Esophagus muscularis mucosa (tissue), 4 donors: Measurements from ENCODE around the gene ZSCAN22. TPM values are rescaled to one million over a fixed set of nuclear protein-coding genes. Genes with fewer than 3 reads are reported as not detected.

ENCODE experiments used
- DNase-seq: peaks from one replicate; pipeline ENCODE4 v3.0.0-alpha.2; 2017; ENCODE audit errors: extremely low spot score
- H3K27ac ChIP-seq, 4 donors: fragments of 200-600 bp; sonication (generic); replicated peaks in 1 of 4; 1 replicate in 3 of 4; 2 replicates in 1 of 4; pipeline ENCODE4 v1.5.1; 2016 to 2019; ENCODE audit warnings: mild to moderate bottlenecking in 1 of 4
- H3K27me3 ChIP-seq, 4 donors: fragments of 200-600 bp; sonication (generic); one replicate each; pipeline versions ENCODE4 v1.5.1 to v1.6.0; 2016 to 2019
- H3K36me3 ChIP-seq, 4 donors: fragments of 200-600 bp; sonication (generic); one replicate each; pipeline ENCODE4 v1.5.1; 2016 to 2019
- H3K4me1 ChIP-seq, 4 donors: fragments of 200-600 bp; sonication (generic); one replicate each; pipeline ENCODE4 v1.5.1; 2016 to 2019
- H3K4me3 ChIP-seq, 4 donors: fragments of 200-600 bp; sonication (generic); 1 replicate in 2 of 4; 2 replicates in 2 of 4; pipeline ENCODE4 v1.5.1; 2016 to 2019; ENCODE audit warnings: mild to moderate bottlenecking in 4 of 4, moderate library complexity in 1 of 4
- H3K9me3 ChIP-seq, 4 donors: fragments of 200-600 bp; sonication (generic); 1 replicate in 3 of 4; 2 replicates in 1 of 4; pipeline ENCODE4 v1.5.1; 2016 to 2019
- CTCF ChIP-seq, 3 experiments: fragments of 200-600 bp in 2 of 3; fragments of 450-650 bp in 1 of 3; sonication (generic) in 2 of 3; IDR thresholded peaks; one replicate each; pipeline ENCODE4 v1.5.1; 2017 to 2019; ENCODE audit warnings: antibody characterized with exemption in 3 of 3, mild to moderate bottlenecking in 2 of 3, moderate library complexity in 1 of 3
- EP300 ChIP-seq: sonication (generic); formaldehyde crosslinking; IDR thresholded peaks from one replicate; pipeline ENCODE4 v1.6.1; 2017; ENCODE audit warnings: antibody characterized with exemption
- POLR2A ChIP-seq: fragments of 450-650 bp; IDR thresholded peaks from one replicate; pipeline ENCODE4 v1.6.1; 2017; ENCODE audit warnings: antibody characterized with exemption, moderate library complexity, mild to moderate bottlenecking, low read depth
- POLR2AphosphoS5 ChIP-seq, 2 donors: sonication (generic); formaldehyde crosslinking; IDR thresholded peaks; one replicate each; pipeline ENCODE4 v1.6.1; 2017; ENCODE audit warnings: antibody characterized with exemption in 2 of 2
- WGBS: methylation state at CpG from one replicate; pipeline ENCODE4 v1.1.5; 2018; 5-methylcytosine and 5-hydroxymethylcytosine counted together
- intact Hi-C: fragments of 100-400 bp; cut with DNase I; formaldehyde crosslinking; loops from one replicate; pipeline ENCODE4 v1.15.1; 2023
- total RNA-seq, 4 donors: library from RNA; depleted of rRNA; stranded (reverse); fragments of >200 nt; gene quantifications; one replicate each; pipeline versions ENCODE4 v1.1.0 to v1.2.1, GENCODE V29; 2016

Gene ZSCAN22
- total RNA-seq, 4 donors from 2014 or later, result 2.9 to 4.9 (median 3.6) TPM

GRCh38 chr19:58354478-58355030 lies 27.8 kb downstream of the ZSCAN22 start:
- DNase-seq, result no peak
- 73% methylated on average over 6 of the region's 6 CpGs for WGBS
- Histone ChIP-seq H3K4me3 (no peak overlapping the region), H3K9me3 (no peaks in the 10 kb centered on the region), H3K36me3 (peaks cover 0 to 10% (median 0%) of the 10 kb centered on the region in 4 donors), H3K27ac (no peak overlapping the region), H3K4me1 (peaks cover 23 to 40% (median 32%) of the 10 kb centered on the region in 4 donors), H3K27me3 (peaks cover 0 to 83% (median 42%) of the 10 kb centered on the region in 4 donors)
- TF ChIP-seq POLR2AphosphoS5 (IDR thresholded peaks at IDR 0.05) (no peak), POLR2A (no peak), EP300 (no peak)
- intact Hi-C loops, result no loop called here

- TF ChIP-seq POLR2AphosphoS5 (IDR thresholded peaks at IDR 0.05), result no peak
- TF ChIP-seq EP300, result no peak
- TF ChIP-seq POLR2A, result no peak
- no peak for TF ChIP-seq CTCF (IDR thresholded peaks at IDR 0.05)
- intact Hi-C loops, result no loop called here
- Histone ChIP-seq H3K9me3 (no peaks in the 10 kb centered on the region), H3K4me3 (no peak overlapping the region), H3K27me3 (peaks cover 0 to 76% (median 36%) of the 10 kb centered on the region in 4 donors), H3K4me1 (peaks cover 19 to 33% (median 26%) of the 10 kb centered on the region in 4 donors), H3K27ac (no peak overlapping the region), H3K36me3 (peaks cover 0 to 10% (median 0%) of the 10 kb centered on the region in 4 donors)
- no peak for DNase-seq
- 93% methylated on average over 10 of the region's 10 CpGs for WGBS
Observed at GRCh38 chr19:58355215-58355796, 28.5 kb downstream of the ZSCAN22 start.

GRCh38 chr19:58355908-58356765 lies 29.3 kb downstream of the ZSCAN22 start:
- Histone ChIP-seq H3K27me3 (peaks cover 0 to 67% (median 28%) of the 10 kb centered on the region in 4 donors), H3K4me3 (peak overlapping the region; percentile 29 to 43 (median 38)), H3K27ac (no peak overlapping the region), H3K36me3 (peaks cover 0 to 3% (median 0%) of the 10 kb centered on the region in 4 donors), H3K4me1 (peaks cover 14 to 27% (median 19%) of the 10 kb centered on the region in 4 donors), H3K9me3 (no peaks in the 10 kb centered on the region)
- TF ChIP-seq POLR2AphosphoS5 (IDR thresholded peaks at IDR 0.05) (peak in 1 of 2 donors; percentile 10), POLR2A (no peak), CTCF (IDR thresholded peaks at IDR 0.05) (no peak)
- DNase-seq, result no peak
- WGBS, result 54% methylated on average over 7 of the region's 94 CpGs
- intact Hi-C loops, result no loop called here

GRCh38 chr19:58356766-58357480 lies 30.1 kb downstream of the ZSCAN22 start:
- no peak for TF ChIP-seq CTCF (IDR thresholded peaks at IDR 0.05)
- no peak for TF ChIP-seq POLR2AphosphoS5 (IDR thresholded peaks at IDR 0.05)
- TF ChIP-seq EP300, result no peak
- TF ChIP-seq POLR2A, result no peak
- intact Hi-C loops, result no loop called here
- WGBS, result 45% methylated on average over 36 of the region's 75 CpGs
- no peaks in the 10 kb centered on the region for H3K9me3 ChIP-seq
- peak overlapping the region; percentile 29 to 43 (median 38) for H3K4me3 ChIP-seq
- H3K36me3 ChIP-seq, result peaks cover 0 to 3% (median 0%) of the 10 kb centered on the region in 4 donors
- peaks cover 0 to 60% (median 26%) of the 10 kb centered on the region in 4 donors for H3K27me3 ChIP-seq
- no peak overlapping the region for H3K27ac ChIP-seq
- no peak for DNase-seq
- peaks cover 22 to 35% (median 26%) of the 10 kb centered on the region in 4 donors for H3K4me1 ChIP-seq
